ENCODE data around the gene NFIA. TPM values are rescaled to one million over a fixed set of nuclear protein-coding genes. Genes with fewer than 3 reads are reported as not detected.

NFIA gene
- polyA plus RNA-seq, 3 donors = 1.4 to 5.3 (median 2.4) TPM

GRCh38 chr1:61234587-61234919 lies 152.2 kb downstream of the NFIA start:
- Histone ChIP-seq H4K20me1 (ENCODE audit: insufficient read depth, low read length) (no peaks in the 10 kb centered on the region), H3K4me2 (replicated peaks; ENCODE audit: extremely low read depth, low read length, poor library complexity, severe bottlenecking) (no peak overlapping the region), H3K79me2 (ENCODE audit: insufficient read depth, low read length) (no peaks in the 10 kb centered on the region), H3K27ac (ENCODE audit: low read depth in 1 of 2, low read length in 2 of 2) (no peak overlapping the region), H3K4me1 (ENCODE audit: control insufficient read depth in 1 of 2, insufficient read depth in 2 of 2, low read length in 2 of 2) (no peaks in the 10 kb centered on the region), H3K9ac (ENCODE audit: insufficient read depth, low read length, poor library complexity, severe bottlenecking) (no peak overlapping the region), H3K9me3 (replicated peaks in 1 of 2; ENCODE audit: control insufficient read depth in 1 of 2, insufficient read depth in 1 of 2, low read length in 2 of 2) (no peaks in the 10 kb centered on the region), H3K27me3 (ENCODE audit: control insufficient read depth in 2 of 2, insufficient read depth in 2 of 2, low read length in 2 of 2) (no peaks in the 10 kb centered on the region), H3K36me3 (replicated peaks in 1 of 2; ENCODE audit: control insufficient read depth in 1 of 2, insufficient read depth in 2 of 2, low read length in 2 of 2) (no peaks in the 10 kb centered on the region), H3K4me3 (replicated peaks in 1 of 3; ENCODE audit: low read depth in 2 of 3, low read length in 3 of 3) (no peak overlapping the region), H2AFZ (ENCODE audit: insufficient read depth, low read depth, low read length, poor library complexity, severe bottlenecking) (no peak overlapping the region)
- no peak for DNase-seq
- H3K9me3 Mint-ChIP-seq = peaks cover 0 to 2% (median 0%) of the 10 kb centered on the region in 7 donors
- intact Hi-C loops (cut with micrococcal nuclease) = no loop called here
- no CpG with 5 or more reads among the region's 3 CpGs for WGBS (ENCODE audit: insufficient coverage)
- H3K4me1 Mint-ChIP-seq = peaks cover 12% of the 10 kb centered on the region
- peaks cover 0 to 2% (median 0%) of the 10 kb centered on the region in 3 donors for H3K27me3 Mint-ChIP-seq (ENCODE audit: low read depth in 3 of 3)
- TF ChIP-seq, protein P1, sequence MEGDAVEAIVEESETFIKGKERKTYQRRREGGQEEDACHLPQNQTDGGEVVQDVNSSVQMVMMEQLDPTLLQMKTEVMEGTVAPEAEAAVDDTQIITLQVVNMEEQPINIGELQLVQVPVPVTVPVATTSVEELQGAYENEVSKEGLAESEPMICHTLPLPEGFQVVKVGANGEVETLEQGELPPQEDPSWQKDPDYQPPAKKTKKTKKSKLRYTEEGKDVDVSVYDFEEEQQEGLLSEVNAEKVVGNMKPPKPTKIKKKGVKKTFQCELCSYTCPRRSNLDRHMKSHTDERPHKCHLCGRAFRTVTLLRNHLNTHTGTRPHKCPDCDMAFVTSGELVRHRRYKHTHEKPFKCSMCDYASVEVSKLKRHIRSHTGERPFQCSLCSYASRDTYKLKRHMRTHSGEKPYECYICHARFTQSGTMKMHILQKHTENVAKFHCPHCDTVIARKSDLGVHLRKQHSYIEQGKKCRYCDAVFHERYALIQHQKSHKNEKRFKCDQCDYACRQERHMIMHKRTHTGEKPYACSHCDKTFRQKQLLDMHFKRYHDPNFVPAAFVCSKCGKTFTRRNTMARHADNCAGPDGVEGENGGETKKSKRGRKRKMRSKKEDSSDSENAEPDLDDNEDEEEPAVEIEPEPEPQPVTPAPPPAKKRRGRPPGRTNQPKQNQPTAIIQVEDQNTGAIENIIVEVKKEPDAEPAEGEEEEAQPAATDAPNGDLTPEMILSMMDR (IDR thresholded peaks at IDR 0.05) = no peak
- H3K27ac Mint-ChIP-seq = no peak overlapping the region
- H3K4me3 Mint-ChIP-seq = no peak overlapping the region
- no peaks in the 10 kb centered on the region for H3K36me3 Mint-ChIP-seq

DNA sequence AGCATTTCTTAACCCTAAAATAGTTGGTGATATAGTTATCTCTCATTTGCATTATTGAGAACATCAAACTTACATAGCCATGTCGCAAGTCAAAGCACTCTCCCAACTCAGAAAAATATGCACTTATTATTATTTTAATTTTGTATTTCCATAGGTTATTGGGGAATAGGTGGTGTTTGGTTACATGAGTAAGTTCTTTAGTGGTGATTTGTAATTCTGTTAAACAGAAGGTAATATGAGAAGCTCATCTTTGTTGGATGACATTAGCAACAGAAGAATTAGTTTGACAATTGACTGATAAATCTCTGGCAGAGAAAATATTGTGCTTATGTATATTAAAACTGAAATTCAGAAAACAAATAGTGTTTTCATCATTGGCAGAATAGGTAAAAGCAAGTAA lies 154.8 kb downstream of the NFIA start:
- H3K4me2 ChIP-seq (replicated peaks; ENCODE audit: extremely low read depth, low read length, poor library complexity, severe bottlenecking) = no peak overlapping the region
- WGBS (ENCODE audit: insufficient coverage) = no CpG with 5 or more reads among the region's 1 CpG
- intact Hi-C loops (cut with micrococcal nuclease) = no loop called here

More for the DNA sequence above, 154.8 kb downstream of the NFIA start:
- Histone ChIP-seq H3K27ac (ENCODE audit: low read depth in 1 of 2, low read length in 2 of 2) (no peak overlapping the region), H3K9ac (ENCODE audit: insufficient read depth, low read length, poor library complexity, severe bottlenecking) (no peak overlapping the region), H4K20me1 (ENCODE audit: insufficient read depth, low read length) (no peaks in the 10 kb centered on the region), H3K9me3 (replicated peaks in 1 of 2; ENCODE audit: control insufficient read depth in 1 of 2, insufficient read depth in 1 of 2, low read length in 2 of 2) (no peaks in the 10 kb centered on the region), H3K36me3 (replicated peaks in 1 of 2; ENCODE audit: control insufficient read depth in 1 of 2, insufficient read depth in 2 of 2, low read length in 2 of 2) (no peaks in the 10 kb centered on the region), H3K4me1 (ENCODE audit: control insufficient read depth in 1 of 2, insufficient read depth in 2 of 2, low read length in 2 of 2) (peaks cover 0 to 4% of the 10 kb centered on the region in 2 donors), H2AFZ (ENCODE audit: insufficient read depth, low read depth, low read length, poor library complexity, severe bottlenecking) (no peak overlapping the region), H3K27me3 (ENCODE audit: control insufficient read depth in 2 of 2, insufficient read depth in 2 of 2, low read length in 2 of 2) (no peaks in the 10 kb centered on the region), H3K4me3 (replicated peaks in 1 of 3; ENCODE audit: low read depth in 2 of 3, low read length in 3 of 3) (no peak overlapping the region), H3K79me2 (ENCODE audit: insufficient read depth, low read length) (no peaks in the 10 kb centered on the region)
- TF ChIP-seq, protein P1 (IDR thresholded peaks at IDR 0.05) = no peak
- H3K9me3 Mint-ChIP-seq = peaks cover 0 to 2% (median 0%) of the 10 kb centered on the region in 7 donors
- no peaks in the 10 kb centered on the region for H3K36me3 Mint-ChIP-seq
- no peak overlapping the region for H3K4me3 Mint-ChIP-seq
- DNase-seq = no peak
- H3K27me3 Mint-ChIP-seq (ENCODE audit: low read depth in 3 of 3) = no peaks in the 10 kb centered on the region
- no peak overlapping the region for H3K27ac Mint-ChIP-seq
- peaks cover 18% of the 10 kb centered on the region for H3K4me1 Mint-ChIP-seq
